Measurements from ENCODE around the gene TYK2. TPM values are rescaled to one million over a fixed set of nuclear protein-coding genes. Genes with fewer than 3 reads are reported as not detected.

The TYK2 gene
- total RNA-seq, 4 donors from 2014 or later: 50.5 to 71.6 (median 65.9) TPM

DNA sequence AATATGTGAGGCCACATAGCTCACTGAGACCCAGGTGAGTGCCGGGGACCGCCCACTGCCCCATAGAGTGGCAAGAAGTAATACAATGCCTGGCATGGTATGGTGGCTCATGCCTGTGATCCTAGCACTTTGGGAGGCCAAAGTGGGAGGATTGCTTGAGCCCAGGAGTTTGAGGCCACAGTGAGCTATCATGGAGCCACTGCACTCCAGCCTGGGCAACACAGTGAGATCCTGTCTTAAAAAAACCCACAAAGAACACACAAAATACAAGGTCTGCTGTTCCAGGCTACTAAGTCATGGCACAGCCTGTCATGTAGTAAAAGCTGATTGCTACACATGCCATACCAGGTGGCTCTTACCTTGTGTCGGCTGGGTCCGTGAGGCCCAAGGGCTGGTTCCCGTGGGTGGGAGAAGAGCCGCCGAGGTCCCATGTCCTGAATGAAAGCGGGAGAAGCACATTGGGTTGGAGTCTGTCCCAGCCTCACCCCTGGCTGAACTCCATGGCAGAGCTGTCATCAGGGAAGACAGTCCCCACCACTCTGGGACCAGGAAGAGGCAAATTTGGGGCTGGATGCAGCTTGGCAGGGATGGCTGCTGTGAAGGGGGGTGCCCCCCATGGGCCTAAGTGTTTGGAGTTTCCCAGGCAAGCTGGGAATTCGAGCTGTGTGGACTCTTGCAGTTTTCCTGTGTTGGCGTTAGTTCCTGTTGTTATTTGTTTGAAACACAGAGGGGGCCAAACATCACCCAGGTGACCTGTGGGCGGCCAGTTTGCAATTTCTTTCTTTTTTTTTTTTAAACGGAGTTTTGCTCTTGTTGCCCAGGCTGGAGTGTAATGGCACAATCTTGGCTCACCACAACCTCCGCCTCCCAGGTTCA lies 61.3 kb downstream of the TYK2 start:
- Histone ChIP-seq H3K4me1 (peaks cover 14 to 23% (median 18%) of the 10 kb centered on the region in 4 donors), H3K4me3 (no peak overlapping the region), H3K27me3 (no peaks in the 10 kb centered on the region), H3K27ac (replicated peaks in 1 of 4) (no peak overlapping the region), H3K9me3 (no peaks in the 10 kb centered on the region), H3K36me3 (peaks cover 63 to 83% (median 77%) of the 10 kb centered on the region in 4 donors)
- DNase-seq (ENCODE audit: extremely low spot score): no peak
- TF ChIP-seq EP300 (IDR thresholded peaks at IDR 0.05): no peak
- no peak for TF ChIP-seq POLR2AphosphoS5 (IDR thresholded peaks at IDR 0.05)
- TF ChIP-seq POLR2A (IDR thresholded peaks at IDR 0.05; ENCODE audit: low read depth): no peak
- TF ChIP-seq, protein P1, sequence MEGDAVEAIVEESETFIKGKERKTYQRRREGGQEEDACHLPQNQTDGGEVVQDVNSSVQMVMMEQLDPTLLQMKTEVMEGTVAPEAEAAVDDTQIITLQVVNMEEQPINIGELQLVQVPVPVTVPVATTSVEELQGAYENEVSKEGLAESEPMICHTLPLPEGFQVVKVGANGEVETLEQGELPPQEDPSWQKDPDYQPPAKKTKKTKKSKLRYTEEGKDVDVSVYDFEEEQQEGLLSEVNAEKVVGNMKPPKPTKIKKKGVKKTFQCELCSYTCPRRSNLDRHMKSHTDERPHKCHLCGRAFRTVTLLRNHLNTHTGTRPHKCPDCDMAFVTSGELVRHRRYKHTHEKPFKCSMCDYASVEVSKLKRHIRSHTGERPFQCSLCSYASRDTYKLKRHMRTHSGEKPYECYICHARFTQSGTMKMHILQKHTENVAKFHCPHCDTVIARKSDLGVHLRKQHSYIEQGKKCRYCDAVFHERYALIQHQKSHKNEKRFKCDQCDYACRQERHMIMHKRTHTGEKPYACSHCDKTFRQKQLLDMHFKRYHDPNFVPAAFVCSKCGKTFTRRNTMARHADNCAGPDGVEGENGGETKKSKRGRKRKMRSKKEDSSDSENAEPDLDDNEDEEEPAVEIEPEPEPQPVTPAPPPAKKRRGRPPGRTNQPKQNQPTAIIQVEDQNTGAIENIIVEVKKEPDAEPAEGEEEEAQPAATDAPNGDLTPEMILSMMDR (IDR thresholded peaks at IDR 0.05): no peak
- intact Hi-C loops (cut with DNase I): no loop called here
- 91% methylated on average over 13 of the region's 13 CpGs for WGBS

DNA sequence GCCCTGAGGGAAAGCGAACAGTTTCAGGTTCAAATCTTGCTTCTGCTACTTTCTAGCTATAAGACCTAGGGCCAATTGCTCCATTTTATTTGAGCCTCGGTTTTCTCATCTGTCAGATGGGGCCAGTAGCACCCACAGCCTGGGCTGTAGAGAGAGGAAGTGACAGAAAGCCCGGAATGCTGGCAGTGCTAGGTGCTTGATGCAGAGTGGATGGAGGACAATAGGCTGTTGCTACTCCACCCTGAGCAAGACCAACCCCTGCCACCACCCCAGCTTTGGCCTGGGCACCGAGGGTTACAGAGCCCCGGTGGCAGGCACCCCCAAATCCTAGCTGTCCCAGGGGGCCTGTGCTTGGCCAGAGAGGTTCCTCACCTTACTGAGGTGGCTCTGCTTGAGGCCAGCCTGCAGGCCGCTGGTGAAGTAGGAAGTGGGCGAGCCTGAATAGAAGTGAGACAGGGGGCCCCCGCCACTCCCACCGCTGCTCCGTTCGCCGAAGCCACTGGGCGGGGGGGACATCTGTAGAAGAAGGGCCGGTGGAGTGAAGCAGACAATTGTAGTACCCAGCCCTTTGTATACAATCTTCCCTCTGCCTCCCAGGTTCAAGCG lies 62.4 kb downstream of the TYK2 start:
- no peak for DNase-seq (ENCODE audit: extremely low spot score)
- 95% methylated on average over 6 of the region's 15 CpGs for WGBS
- Histone ChIP-seq H3K4me3 (no peak overlapping the region), H3K36me3 (peaks cover 55 to 75% (median 66%) of the 10 kb centered on the region in 4 donors), H3K9me3 (no peaks in the 10 kb centered on the region), H3K4me1 (peaks cover 14 to 23% (median 18%) of the 10 kb centered on the region in 4 donors), H3K27ac (replicated peaks in 1 of 4) (no peak overlapping the region), H3K27me3 (no peaks in the 10 kb centered on the region)
- intact Hi-C loops (cut with DNase I): no loop called here
- TF ChIP-seq POLR2AphosphoS5 (IDR thresholded peaks at IDR 0.05) (no peak), EP300 (IDR thresholded peaks at IDR 0.05) (no peak), POLR2A (IDR thresholded peaks at IDR 0.05; ENCODE audit: low read depth) (no peak)
- TF ChIP-seq, protein P1 (IDR thresholded peaks at IDR 0.05): no peak

DNA sequence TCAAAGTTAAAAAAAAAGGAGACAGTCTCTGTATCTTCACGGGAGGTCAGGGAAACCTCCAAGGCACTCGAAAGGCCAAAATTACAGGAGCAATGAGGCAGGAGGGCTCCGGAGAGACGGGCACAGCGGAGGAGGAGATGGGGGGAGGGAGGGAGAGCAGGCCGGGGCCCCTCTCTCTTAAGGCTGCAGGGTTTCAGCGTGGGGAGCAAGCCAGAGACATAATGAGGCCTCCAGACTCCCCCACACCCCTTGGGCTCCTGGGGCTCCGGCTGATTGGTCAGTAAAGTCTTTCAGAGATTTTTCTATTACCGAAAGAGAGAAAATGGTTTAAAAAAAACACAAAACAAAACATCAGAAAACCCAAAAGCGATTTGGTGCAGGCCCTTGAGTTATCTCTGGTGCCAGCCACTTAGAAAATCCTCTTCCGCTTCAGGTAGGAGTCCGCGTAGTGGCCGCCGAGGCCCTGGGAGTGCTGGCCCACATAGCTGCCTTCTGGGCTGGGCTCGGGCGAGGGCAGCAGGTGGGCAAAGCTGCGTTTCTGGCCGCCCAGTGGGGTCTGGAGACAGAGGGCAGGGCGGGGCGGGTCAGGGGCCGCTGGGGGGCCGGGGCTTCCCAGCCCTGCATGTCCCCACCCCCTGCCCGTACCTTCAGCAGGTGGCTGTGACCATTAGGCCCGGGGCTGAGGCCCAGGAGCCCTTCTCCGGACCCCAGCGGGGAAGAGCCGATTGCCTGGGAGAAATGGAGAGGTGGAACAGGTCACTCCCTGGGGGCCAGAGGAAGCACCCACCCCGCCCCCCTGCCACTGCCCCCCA lies 63.1 kb downstream of the TYK2 start:
- Histone ChIP-seq H3K4me1 (peaks cover 14 to 23% (median 18%) of the 10 kb centered on the region in 4 donors), H3K27ac (replicated peaks in 1 of 4) (no peak overlapping the region), H3K9me3 (no peaks in the 10 kb centered on the region), H3K36me3 (peaks cover 48 to 68% (median 61%) of the 10 kb centered on the region in 4 donors), H3K4me3 (no peak overlapping the region), H3K27me3 (no peaks in the 10 kb centered on the region)
- intact Hi-C loops (cut with DNase I): no loop called here
- WGBS: 67% methylated on average over 12 of the region's 29 CpGs
- TF ChIP-seq EP300 (IDR thresholded peaks at IDR 0.05) (no peak), POLR2AphosphoS5 (IDR thresholded peaks at IDR 0.05) (no peak), POLR2A (IDR thresholded peaks at IDR 0.05; ENCODE audit: low read depth) (no peak)
- TF ChIP-seq, protein P1 (IDR thresholded peaks at IDR 0.05): no peak
- DNase-seq (ENCODE audit: extremely low spot score): no peak

DNA sequence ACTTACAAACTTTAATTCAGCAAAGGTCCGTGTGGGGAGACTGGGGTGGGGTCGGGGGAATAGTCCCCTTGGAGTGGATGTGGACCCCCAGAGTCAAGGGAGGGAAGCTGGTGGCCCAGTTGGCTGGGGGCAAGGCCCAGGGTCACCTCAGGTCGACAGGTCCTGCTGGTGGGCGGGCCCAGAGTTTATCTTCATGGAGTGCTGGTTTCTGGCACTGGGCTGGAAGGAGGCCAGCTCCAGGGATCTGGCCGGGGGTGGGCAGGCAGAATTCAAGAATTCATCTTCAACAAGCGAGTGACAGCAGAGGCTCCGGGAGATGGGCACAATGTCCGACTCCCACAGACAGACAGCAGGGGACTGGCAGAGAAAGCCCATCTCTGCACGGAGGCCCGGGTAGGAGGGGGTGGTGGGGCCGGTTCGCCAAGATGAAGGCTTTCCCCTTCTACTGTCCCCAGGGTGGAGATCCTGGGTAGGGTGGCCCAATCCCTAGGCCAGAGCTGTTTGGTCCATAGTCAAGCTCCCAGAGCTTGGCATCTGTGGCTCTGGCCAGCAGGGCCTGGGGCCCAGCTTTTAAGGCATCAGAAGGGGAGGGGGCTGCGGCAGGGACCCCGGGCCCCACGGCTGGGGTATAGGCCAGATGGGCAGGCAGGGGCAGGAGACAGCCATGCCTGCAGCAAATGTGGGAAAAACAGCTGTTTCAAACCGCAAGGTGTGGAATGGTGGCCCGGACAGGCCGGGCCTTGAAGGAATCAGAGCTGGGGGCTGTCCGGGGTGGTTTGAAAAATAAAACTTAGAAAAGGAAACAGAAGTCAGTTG lies 63.9 kb downstream of the TYK2 start:
- DNase-seq (ENCODE audit: extremely low spot score): no peak
- H3K9me3 ChIP-seq: no peaks in the 10 kb centered on the region
- WGBS: 62% methylated on average over 17 of the region's 19 CpGs
- H3K4me1 ChIP-seq: peaks cover 14 to 23% (median 18%) of the 10 kb centered on the region in 4 donors
- peak overlapping the region; percentile 80 to 93 (median 92) for H3K4me3 ChIP-seq
- H3K36me3 ChIP-seq: peaks cover 41 to 60% (median 53%) of the 10 kb centered on the region in 4 donors
- no peaks in the 10 kb centered on the region for H3K27me3 ChIP-seq
- TF ChIP-seq EP300 (IDR thresholded peaks at IDR 0.05) (no peak), POLR2AphosphoS5 (IDR thresholded peaks at IDR 0.05) (no peak), POLR2A (IDR thresholded peaks at IDR 0.05; ENCODE audit: low read depth) (no peak)
- TF ChIP-seq, protein P1 (IDR thresholded peaks at IDR 0.05): no peak
- peak overlapping the region; percentile 59 to 76 (median 70) for H3K27ac ChIP-seq (replicated peaks in 1 of 4)
- intact Hi-C loops (cut with DNase I): no loop called here
